LNCAP (cell line): ENCODE data around the gene C7orf57.

ENCODE experiments used
- CTCF ChIP-seq: fragments of 450-650 bp; IDR thresholded peaks from 2 replicates; pipeline ENCODE4 v1.5.1; 2017; ENCODE audit warnings: mild to moderate bottlenecking

C7orf57 gene

GRCh38 chr7:48017674-48018073, 17.7 kb upstream of the C7orf57 start:
- TF ChIP-seq CTCF = no peak

GRCh38 chr7:48025624-48026023, 9.7 kb upstream of the C7orf57 start:
- TF ChIP-seq CTCF = no peak

- TF ChIP-seq CTCF = no peak
Measured at GRCh38 chr7:48028938-48029337, 6.4 kb upstream of the C7orf57 start, which contains the start of gene SUN3. Gene SUN3 (minus strand): TSS chr7:48029107. CDS start chr7:48028938, 169 bp downstream.

DNA sequence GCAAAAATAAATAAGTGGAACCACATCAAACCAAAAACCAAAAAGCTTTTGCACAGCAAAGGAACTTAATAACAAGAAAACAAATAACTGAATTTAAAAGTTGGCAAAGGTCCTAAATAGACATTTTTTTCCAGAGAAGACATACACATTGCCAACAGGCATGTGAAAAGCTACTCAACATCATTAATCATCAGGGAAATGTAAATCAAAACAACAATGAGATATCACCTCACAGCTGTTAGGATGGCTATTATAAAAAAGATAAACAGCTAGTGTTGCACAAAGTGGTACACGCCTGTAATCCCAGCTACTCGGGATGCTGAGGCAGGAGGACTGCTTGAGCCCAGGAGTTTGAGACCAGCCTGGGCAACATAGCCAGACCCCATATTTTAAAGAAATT, 4.2 kb upstream of the C7orf57 start:
- TF ChIP-seq CTCF = no peak

GRCh38 chr7:48033922-48034321, 1.4 kb upstream of the C7orf57 start:
- TF ChIP-seq CTCF = no peak

GRCh38 chr7:48035967-48036478, 680 bp downstream of the C7orf57 start:
- TF ChIP-seq CTCF = no peak

DNA sequence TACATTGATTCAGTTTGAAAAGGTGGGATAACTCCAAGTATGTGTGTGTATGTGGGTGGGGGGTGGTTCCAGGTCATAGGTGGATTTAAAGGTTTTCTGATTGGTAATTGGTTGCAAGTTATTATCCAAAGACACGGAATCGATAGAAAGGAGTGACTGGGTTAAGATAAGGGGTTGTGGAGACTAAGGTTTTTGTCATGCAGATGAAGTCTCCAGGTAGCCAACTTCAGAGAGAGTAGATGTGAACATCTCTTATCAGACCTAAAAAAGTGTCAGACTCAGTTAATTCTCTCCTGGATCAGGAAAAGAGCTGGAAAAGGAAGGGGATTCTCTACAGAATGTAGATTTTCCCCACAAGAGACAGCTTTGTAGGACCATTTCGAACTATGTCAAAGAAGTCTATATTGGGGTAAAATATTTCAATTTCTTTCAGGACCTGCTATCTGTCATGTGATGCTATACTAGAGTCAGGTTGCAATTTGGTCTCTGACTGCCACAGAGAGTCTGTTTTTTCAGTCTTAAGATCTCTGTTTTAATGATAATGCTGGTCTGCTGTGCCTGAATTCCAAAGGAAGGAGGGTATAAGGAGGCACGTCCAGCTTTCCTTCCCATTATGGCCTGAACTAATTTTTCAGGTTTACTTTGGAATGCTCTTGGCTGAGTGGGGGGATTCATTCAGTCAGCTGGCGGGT, 3.6 kb downstream of the C7orf57 start:
- TF ChIP-seq CTCF = no peak
